ENCODE measurements around the gene RALGAPB.

Gene RALGAPB

GRCh38 chr20:38599410-38599882, 126.8 kb downstream of the RALGAPB start:
- TF ChIP-seq CTCF (IDR thresholded peaks at IDR 0.05) (no peak), ZFX (IDR thresholded peaks at IDR 0.05; ENCODE audit: borderline replicate concordance) (no peak)
- H3K27ac ChIP-seq = no peak overlapping the region

- TF ChIP-seq ZFX (IDR thresholded peaks at IDR 0.05; ENCODE audit: borderline replicate concordance) (no peak), CTCF (IDR thresholded peaks at IDR 0.05) (no peak)
- H3K27ac ChIP-seq = no peak overlapping the region
Measured at GRCh38 chr20:38600057-38600456, 127.4 kb downstream of the RALGAPB start.

- TF ChIP-seq CTCF (IDR thresholded peaks at IDR 0.05) (no peak), ZFX (IDR thresholded peaks at IDR 0.05; ENCODE audit: borderline replicate concordance) (no peak)
- no peak within 1 kb of the TSS for H3K27ac ChIP-seq
Measured at GRCh38 chr20:38601216-38602184, 128.9 kb downstream of the RALGAPB start, which contains the start of gene ARHGAP40. Gene ARHGAP40, plus strand, starts transcription at chr20:38601809.

GRCh38 chr20:38602185-38602581, 129.5 kb downstream of the RALGAPB start:
- TF ChIP-seq CTCF (IDR thresholded peaks at IDR 0.05) = no peak
- TF ChIP-seq ZFX (IDR thresholded peaks at IDR 0.05; ENCODE audit: borderline replicate concordance) = no peak
- no peak overlapping the region for H3K27ac ChIP-seq

GRCh38 chr20:38603286-38603685, 130.6 kb downstream of the RALGAPB start:
- no peak for TF ChIP-seq ZFX (IDR thresholded peaks at IDR 0.05; ENCODE audit: borderline replicate concordance)
- TF ChIP-seq CTCF (IDR thresholded peaks at IDR 0.05) = no peak
- H3K27ac ChIP-seq = no peak overlapping the region

- TF ChIP-seq CTCF (IDR thresholded peaks at IDR 0.05) = no peak
- TF ChIP-seq ZFX (IDR thresholded peaks at IDR 0.05; ENCODE audit: borderline replicate concordance) = no peak
- H3K27ac ChIP-seq = peak overlapping the region; percentile 78
Measured at GRCh38 chr20:38604873-38605303, 132.2 kb downstream of the RALGAPB start.

- no peak for TF ChIP-seq ZFX (IDR thresholded peaks at IDR 0.05; ENCODE audit: borderline replicate concordance)
- TF ChIP-seq CTCF (IDR thresholded peaks at IDR 0.05) = no peak
Measured at GRCh38 chr20:38607351-38607750, 134.7 kb downstream of the RALGAPB start.

More at GRCh38 chr20:38607351-38607750, 134.7 kb downstream of the RALGAPB start:
- H3K27ac ChIP-seq = no peak overlapping the region

Data from 22Rv1 (cell line).